A673 (cell line): ENCODE data around the gene SLC8A3. TPM values are rescaled to one million over a fixed set of nuclear protein-coding genes. Genes with fewer than 3 reads are reported as not detected.

Experiments used
- BruUV-seq: library from RNA; stranded (reverse); fragments of 400-500 nt; replicated peaks from 2 replicates; lab custom pipeline; 2021; lab: Mats Ljungman, UMichigan
- CTCF ChIA-PET: fragments of 300-600 bp; sonication (Branson Sonifier 250); formaldehyde crosslinking; loops from one replicate; lab custom pipeline; 2022; ENCODE audit warnings: antibody characterized with exemption; lab: Charles Lee
- POLR2A ChIA-PET: fragments of 300-600 bp; sonication (Branson Sonifier 250); formaldehyde crosslinking; loops from one replicate; lab custom pipeline; 2022; ENCODE audit warnings: antibody characterized with exemption; ENCODE audit not compliant: low non-redundant PET; lab: Charles Lee
- DNase-seq: peaks from one replicate; pipeline ENCODE4 v3.0.0-alpha.2; 2015; ENCODE audit warnings: low spot score
- H3K27ac ChIP-seq: fragments of 200-600 bp; sonication (generic); 2 replicates; pipeline ENCODE4 v1.5.1; 2016; ENCODE audit warnings: mixed run types, low read depth, mild to moderate bottlenecking, mixed read lengths, antibody characterized with exemption, low read length; ENCODE audit not compliant: poor library complexity, severe bottlenecking
- H3K27me3 ChIP-seq: fragments of 200-600 bp; sonication (generic); replicated peaks from 2 replicates; pipeline ENCODE4 v1.6.1; 2017; ENCODE audit warnings: mixed run types, low read depth, mild to moderate bottlenecking, mixed read lengths, antibody characterized with exemption, low read length; ENCODE audit not compliant: insufficient read depth, poor library complexity
- H3K36me3 ChIP-seq: fragments of 200-600 bp; sonication (generic); 2 replicates; pipeline ENCODE4 v1.6.1; 2016; ENCODE audit warnings: mixed run types, mild to moderate bottlenecking, mixed read lengths, antibody characterized with exemption, low read length; ENCODE audit not compliant: insufficient read depth, poor library complexity, severe bottlenecking
- H3K4me1 ChIP-seq: fragments of 200-600 bp; sonication (generic); 2 replicates; pipeline ENCODE4 v1.6.1; 2017; ENCODE audit warnings: mixed run types, mild to moderate bottlenecking, mixed read lengths, antibody characterized with exemption, low read length; ENCODE audit not compliant: insufficient read depth, poor library complexity, severe bottlenecking
- H3K4me3 ChIP-seq: fragments of 200-600 bp; sonication (generic); 2 replicates; pipeline ENCODE4 v1.5.1; 2016; ENCODE audit warnings: low read depth, mixed run types, mild to moderate bottlenecking, mixed read lengths, low read length; ENCODE audit not compliant: poor library complexity, severe bottlenecking
- H3K9me3 ChIP-seq: fragments of 200-600 bp; sonication (generic); 2 replicates; pipeline ENCODE4 v1.6.1; 2016; ENCODE audit warnings: mixed run types, low read depth, mild to moderate bottlenecking, mixed read lengths, antibody characterized with exemption, low read length; ENCODE audit not compliant: poor library complexity, severe bottlenecking
- CTCF ChIP-seq: fragments of 300-800, 200-600 bp; sonication (generic); conservative IDR thresholded peaks from 2 replicates; pipeline ENCODE4 v1.5.1; 2017; ENCODE audit warnings: low read depth, mild to moderate bottlenecking, antibody characterized with exemption, low read length, moderate library complexity, mixed read lengths
- EZH2 ChIP-seq: fragments of 200-600 bp; sonication (generic); IDR thresholded peaks from 2 replicates; pipeline ENCODE4 v1.6.1; 2017; ENCODE audit warnings: borderline replicate concordance, low read depth, mild to moderate bottlenecking, mixed read lengths, antibody characterized with exemption, low read length; ENCODE audit not compliant: poor library complexity, severe bottlenecking
- intact Hi-C: fragments of 100-400 bp; cut with micrococcal nuclease; formaldehyde crosslinking; loops from one replicate; pipeline ENCODE4 v1.10.0; 2022; ENCODE audit not compliant: unreplicated experiment
- total RNA-seq: library from RNA; stranded (reverse); gene quantifications from 2 replicates; pipeline ENCODE4 v1.2.3, GENCODE V29; 2021

The SLC8A3 gene
- total RNA-seq, 1 experiment from 2014 or later, result not detected

- no peak for DNase-seq
- Histone ChIP-seq H3K9me3 (no peaks in the 10 kb centered on the region), H3K27ac (no peak overlapping the region), H3K36me3 (no peaks in the 10 kb centered on the region), H3K4me3 (no peak overlapping the region), H3K4me1 (no peaks in the 10 kb centered on the region), H3K27me3 (peaks cover 74% of the 10 kb centered on the region)
- no peak for TF ChIP-seq CTCF
- no peak for TF ChIP-seq EZH2
- no TSS peak for BruUV-seq
- intact Hi-C loops, result no loop called here
- POLR2A ChIA-PET, result no interaction called here
- CTCF ChIA-PET, result no interaction called here
These were observed 45.4 kb downstream of the SLC8A3 start for GRCh38 chr14:70143306-70143705.

- CTCF ChIA-PET, result no interaction called here
- H3K4me3 ChIP-seq, result no peak overlapping the region
- no peaks in the 10 kb centered on the region for H3K36me3 ChIP-seq
- POLR2A ChIA-PET, result no interaction called here
- DNase-seq, result no peak
- intact Hi-C loops, result no loop called here
- BruUV-seq, result no TSS peak
- TF ChIP-seq EZH2, result no peak
- no peak for TF ChIP-seq CTCF
- no peak overlapping the region for H3K27ac ChIP-seq
- H3K27me3 ChIP-seq, result peaks cover 60% of the 10 kb centered on the region
- no peaks in the 10 kb centered on the region for H3K4me1 ChIP-seq
- H3K9me3 ChIP-seq, result no peaks in the 10 kb centered on the region
These were observed 48.1 kb downstream of the SLC8A3 start for GRCh38 chr14:70140614-70141013.

- no TSS peak for BruUV-seq
- Histone ChIP-seq H3K27ac (no peak overlapping the region), H3K27me3 (peaks cover 53% of the 10 kb centered on the region), H3K4me3 (no peak overlapping the region), H3K9me3 (no peaks in the 10 kb centered on the region), H3K4me1 (no peaks in the 10 kb centered on the region), H3K36me3 (no peaks in the 10 kb centered on the region)
- TF ChIP-seq CTCF (no peak), EZH2 (no peak)
- CTCF ChIA-PET, result no interaction called here
- DNase-seq, result no peak
- POLR2A ChIA-PET, result no interaction called here
- intact Hi-C loops, result no loop called here
These were observed 49.4 kb downstream of the SLC8A3 start for GRCh38 chr14:70139384-70139783.
